Smooth muscle cell of the brain vasculature (primary cell): ENCODE data around the gene PPM1N.
A peak's percentile ranks its signal among the peaks of the same experiment; 100 is the strongest.

Experiments used
- DNase-seq: peaks from one replicate; pipeline ENCODE4 v3.0.0-alpha.2; 2012; ENCODE audit warnings: low read depth, low spot score

The PPM1N gene

DNA sequence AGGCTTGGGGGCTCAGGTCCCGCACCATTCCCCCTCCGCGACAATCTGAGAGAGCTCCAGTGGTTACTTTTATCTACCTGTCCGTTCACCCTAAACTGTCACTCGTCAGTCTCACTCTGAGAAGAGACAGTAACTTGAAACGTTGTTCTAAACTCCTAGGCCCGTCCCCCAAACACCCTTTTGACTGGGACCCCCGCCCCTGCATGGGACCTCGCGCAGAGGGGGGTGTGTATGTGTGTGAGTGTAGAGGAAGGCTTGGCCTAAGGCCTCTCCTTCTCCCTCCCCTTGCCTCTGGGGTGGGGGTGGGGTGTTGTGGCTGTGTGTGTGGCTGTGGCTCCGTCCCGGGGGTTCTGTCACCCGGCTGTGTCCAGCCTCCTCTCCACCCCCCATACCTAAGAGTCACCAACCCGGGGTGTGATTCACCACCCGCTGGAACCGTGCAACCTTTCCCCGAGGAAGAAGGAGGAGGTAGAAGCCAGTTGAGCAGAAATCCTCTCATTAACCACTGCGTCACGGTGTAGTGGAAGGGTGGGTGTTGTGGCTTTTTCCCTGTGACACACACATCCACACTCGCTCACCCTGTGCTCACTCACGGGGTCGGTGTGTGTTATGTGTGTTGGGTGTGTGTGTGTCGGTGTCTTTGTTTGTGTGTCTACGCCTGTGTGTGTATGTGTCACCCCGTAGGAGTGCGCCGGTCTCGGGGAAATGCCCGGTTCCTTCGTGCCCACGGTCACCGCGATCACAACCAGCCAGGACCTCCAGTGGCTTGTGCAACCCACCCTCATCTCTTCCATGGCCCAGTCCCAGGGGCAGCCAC, 28.1 kb upstream of the PPM1N start:
- DNase-seq = no peak

DNA sequence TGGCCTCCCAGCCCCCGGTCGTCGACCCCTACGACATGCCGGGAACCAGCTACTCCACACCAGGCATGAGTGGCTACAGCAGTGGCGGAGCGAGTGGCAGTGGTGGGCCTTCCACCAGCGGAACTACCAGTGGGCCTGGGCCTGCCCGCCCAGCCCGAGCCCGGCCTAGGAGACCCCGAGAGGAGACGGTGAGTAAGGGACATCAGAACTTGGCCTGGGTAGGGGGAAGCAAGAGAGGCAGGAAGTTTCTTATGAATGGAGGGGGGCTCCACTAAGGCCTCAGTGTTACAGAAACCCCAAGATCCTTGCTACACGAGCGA, 27.5 kb upstream of the PPM1N start:
- DNase-seq = no peak

GRCh38 chr19:45471111-45471930, 26.9 kb upstream of the PPM1N start:
- DNase-seq = no peak

- DNase-seq = no peak
These were observed 26.2 kb upstream of the PPM1N start for GRCh38 chr19:45471931-45472562.

DNA sequence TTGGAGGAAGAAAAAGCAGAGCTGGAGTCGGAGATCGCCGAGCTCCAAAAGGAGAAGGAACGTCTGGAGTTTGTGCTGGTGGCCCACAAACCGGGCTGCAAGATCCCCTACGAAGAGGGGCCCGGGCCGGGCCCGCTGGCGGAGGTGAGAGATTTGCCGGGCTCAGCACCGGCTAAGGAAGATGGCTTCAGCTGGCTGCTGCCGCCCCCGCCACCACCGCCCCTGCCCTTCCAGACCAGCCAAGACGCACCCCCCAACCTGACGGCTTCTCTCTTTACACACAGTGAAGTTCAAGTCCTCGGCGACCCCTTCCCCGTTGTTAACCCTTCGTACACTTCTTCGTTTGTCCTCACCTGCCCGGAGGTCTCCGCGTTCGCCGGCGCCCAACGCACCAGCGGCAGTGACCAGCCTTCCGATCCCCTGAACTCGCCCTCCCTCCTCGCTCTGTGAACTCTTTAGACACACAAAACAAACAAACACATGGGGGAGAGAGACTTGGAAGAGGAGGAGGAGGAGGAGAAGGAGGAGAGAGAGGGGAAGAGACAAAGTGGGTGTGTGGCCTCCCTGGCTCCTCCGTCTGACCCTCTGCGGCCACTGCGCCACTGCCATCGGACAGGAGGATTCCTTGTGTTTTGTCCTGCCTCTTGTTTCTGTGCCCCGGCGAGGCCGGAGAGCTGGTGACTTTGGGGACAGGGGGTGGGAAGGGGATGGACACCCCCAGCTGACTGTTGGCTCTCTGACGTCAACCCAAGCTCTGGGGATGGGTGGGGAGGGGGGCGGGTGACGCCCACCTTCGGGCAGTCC, 25.5 kb upstream of the PPM1N start:
- no peak for DNase-seq

DNA sequence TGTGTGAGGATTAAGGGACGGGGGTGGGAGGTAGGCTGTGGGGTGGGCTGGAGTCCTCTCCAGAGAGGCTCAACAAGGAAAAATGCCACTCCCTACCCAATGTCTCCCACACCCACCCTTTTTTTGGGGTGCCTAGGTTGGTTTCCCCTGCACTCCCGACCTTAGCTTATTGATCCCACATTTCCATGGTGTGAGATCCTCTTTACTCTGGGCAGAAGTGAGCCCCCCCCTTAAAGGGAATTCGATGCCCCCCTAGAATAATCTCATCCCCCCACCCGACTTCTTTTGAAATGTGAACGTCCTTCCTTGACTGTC, 24.9 kb upstream of the PPM1N start:
- DNase-seq = no peak

- no peak for DNase-seq
These were observed 24.3 kb upstream of the PPM1N start for GRCh38 chr19:45473682-45474605.

DNA sequence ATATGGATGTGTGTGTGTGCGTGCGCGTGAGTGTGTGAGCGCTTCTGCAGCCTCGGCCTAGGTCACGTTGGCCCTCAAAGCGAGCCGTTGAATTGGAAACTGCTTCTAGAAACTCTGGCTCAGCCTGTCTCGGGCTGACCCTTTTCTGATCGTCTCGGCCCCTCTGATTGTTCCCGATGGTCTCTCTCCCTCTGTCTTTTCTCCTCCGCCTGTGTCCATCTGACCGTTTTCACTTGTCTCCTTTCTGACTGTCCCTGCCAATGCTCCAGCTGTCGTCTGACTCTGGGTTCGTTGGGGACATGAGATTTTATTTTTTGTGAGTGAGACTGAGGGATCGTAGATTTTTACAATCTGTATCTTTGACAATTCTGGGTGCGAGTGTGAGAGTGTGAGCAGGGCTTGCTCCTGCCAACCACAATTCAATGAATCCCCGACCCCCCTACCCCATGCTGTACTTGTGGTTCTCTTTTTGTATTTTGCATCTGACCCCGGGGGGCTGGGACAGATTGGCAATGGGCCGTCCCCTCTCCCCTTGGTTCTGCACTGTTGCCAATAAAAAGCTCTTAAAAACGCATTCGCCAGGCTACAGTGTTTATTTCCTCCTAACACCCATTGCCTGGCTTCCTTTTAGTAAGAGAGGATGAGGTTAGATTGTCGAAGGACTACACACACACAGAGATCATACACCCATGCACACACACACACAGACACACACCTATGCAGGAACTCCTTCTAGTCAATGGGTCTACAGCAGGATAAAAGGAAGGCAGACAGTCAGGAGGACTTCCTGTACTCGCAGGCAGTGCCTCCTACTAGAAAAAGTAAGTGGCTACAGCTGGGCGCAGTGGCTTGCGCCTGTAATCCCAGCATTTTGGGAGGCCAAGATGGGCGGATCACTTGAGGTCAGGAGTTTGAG, 23.4 kb upstream of the PPM1N start:
- no peak for DNase-seq

DNA sequence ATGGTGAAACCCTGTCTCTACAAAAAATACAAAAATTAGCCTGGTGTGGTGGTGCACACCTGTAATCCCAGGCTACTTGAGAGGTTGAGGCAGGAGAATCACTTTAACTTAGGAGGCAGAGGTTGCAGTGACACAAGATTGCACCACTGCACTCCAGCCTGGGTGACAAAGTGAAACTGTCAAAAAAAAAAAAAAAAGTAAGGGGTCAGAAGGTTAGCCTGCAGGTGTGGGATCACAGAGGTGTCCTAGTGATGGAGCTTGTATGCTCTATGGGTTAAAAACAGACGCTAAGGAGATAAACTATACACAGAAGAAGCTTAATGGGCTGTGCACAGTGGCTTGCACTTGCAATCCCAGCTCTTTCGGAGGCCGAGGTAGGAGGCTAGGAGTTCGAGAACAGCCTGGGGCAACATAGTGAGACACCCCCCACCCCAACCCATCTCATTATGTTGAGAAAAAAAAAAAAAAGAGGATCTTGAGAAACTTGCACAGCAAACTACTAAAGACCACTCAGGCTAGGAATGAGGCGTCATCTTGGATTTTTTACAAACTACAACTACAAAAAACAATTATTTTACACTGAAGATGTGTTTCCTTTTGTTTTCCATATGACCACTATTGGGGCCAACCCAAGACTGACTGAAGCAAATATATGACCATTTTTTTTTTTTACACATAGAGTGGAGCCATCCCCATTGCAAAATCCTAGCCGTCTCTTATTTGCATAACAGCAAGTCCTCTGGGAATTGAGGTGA, 22.5 kb upstream of the PPM1N start:
- no peak for DNase-seq

DNA sequence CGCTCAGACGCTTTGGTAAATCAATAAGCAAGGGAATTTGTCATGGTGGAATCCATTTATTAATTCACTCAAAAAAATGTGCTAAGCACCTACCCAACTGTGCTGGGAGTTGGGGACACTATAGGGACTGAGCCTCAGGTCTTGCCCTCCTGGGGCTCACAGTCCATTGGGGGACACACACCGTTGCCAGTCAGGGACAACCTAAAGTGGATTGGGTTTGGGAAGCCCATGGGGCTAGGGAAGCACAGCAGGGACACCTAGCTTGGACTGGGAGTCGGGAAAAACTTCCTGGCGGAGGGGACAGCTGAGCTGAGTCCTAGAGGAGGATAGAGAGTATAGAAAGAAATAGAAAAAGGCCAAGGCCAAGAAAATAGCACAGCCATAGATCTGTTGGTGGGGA, 21.9 kb upstream of the PPM1N start:
- no peak for DNase-seq

DNA sequence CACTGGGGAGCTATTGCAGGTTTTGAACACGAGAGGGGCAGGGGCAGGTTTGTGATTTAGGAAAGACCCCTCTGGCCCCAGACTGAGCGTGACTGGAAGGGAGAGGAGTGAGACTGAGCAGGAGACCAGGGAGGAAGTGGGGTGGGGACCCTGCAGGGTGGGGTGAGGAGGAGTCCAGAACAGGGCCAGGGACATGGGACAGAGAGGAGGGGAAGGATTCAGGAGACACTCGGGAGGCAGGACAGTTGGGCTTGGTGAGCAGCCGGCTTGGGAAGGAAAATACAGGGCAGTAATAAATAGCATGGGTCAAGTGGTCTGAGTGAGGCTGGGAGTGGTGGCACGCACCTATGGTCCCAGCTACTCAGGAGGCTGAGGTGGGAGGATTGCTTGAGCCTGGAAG, 21.1 kb upstream of the PPM1N start:
- no peak for DNase-seq

DNA sequence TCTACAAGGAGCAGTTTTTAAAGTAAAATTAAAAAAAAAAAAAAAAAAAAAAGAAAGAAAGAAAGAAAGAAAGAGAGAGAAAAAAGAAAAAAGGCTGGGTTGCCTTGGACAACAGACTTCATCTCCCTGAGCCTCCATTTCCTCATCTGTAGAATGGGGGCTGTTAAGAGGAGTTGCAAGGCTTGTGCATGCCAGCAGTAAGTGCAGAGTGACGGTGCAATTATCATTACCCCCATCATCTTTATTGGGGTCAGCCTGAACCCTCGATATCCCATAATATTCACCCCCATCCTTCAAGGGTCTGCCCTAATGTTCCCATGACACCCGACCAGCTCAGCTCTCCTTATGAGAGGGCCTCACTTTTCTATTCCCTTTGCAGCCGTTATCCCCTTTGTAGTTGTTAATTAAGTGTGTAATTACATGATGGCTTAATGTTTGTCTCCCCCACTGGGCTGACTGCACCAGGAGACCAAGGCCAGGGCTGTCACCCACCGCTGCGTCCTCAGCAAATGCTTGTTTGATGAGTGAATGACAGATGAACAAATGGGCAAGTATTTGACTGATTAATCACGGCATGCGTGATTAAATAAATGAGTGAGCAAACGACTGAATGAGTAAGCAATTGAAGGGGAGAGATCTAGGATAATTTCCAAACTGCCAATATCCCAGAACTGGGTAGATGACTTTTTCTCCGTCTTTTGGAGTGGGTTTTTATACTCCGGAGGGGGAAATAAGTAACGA, 20.4 kb upstream of the PPM1N start:
- no peak for DNase-seq

DNA sequence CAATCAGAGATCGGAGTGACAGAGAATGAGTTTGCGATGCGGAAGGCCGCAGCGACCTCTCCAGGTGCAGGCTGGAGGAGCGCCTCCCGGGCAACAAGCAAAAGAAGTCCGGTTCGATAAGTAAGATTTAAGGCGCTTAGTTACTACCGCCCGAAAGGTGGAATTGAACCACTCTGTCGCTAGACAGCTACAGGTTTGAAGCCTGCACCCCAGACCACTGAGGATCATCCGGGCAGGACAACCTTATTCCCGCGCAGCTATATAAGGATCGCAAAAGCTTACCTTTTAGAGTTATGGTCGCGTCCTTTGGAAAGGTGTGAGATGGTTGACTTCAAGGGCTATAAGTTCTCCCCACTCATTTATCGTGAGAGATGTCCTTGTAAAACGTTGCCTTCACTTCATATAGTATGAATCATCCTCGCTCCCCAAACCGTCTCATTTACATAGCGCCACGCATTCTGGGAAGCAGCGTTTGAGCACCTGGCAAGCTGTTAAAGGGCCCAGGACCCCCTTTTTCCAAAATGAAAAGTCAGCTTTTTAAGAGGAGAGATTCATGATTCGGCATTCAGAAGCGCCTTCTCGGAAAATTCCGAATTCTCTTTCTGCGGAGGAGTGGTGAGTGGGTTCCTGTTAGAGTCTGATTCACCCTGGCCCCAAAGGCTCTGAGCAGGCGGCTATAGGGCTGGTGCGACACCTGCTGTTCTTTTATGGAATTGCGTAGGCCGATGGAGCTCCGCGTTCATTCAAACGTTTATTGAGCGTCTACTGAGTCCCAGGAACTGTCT, 19.6 kb upstream of the PPM1N start:
- peak; percentile 83 for DNase-seq

DNA sequence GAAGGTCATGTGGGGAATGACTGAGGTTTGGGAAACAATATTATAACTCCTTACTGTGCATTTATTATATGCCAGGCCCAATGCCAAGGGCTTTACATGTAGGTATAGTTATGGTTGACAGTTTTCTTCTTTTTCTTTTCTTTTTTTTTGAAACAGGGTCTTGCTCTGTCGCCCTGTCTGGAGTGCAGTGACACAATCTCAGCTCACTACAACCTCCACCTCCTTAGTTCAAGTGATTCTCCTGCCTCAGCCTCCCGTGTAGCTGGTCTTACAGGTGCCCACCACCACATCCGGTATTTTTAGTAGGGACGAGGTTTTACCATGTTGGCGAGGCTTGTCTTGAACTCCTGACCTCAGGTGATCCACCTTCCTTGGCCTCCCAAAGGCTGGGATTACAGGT, 15.2 kb upstream of the PPM1N start:
- DNase-seq = no peak

GRCh38 chr19:45484273-45484945, 13.8 kb upstream of the PPM1N start:
- DNase-seq = no peak

DNA sequence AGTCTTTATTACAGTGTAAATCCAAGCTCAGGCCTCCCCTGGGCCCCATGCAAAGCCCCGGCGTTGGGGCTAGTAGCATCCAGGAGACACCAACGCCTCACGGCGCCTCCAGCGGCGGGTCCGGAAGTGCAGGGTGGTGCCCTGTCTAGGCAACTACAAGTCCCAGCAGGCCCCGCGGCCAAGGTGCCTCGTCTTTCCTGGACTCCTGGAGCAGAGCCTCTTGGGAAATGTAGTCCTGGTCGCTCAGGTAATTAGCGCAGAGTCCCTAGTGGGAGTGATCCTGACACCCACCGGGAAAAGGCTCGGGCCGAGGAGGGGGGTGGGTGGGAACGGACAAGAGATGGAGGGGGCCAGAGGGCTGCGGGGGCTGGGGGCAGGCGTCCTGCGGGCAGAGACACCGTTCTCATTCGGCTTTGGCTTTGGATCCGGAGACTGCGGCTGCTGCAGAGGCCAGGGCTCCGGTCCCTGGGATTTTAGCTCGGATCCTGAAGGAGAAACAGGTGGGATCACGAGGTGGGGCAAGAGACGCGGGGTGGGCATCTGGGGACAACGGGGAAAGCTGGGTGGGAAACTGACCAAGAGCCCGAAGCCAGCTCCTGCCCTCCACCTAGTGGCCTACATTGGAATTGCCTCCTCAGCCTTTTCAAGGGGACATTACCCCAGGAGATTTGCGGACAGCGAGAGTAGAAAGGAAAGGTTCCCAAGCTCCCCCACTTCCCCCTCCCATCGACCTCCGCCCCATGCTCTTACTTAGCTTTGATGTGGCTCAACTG, 12.8 kb upstream of the PPM1N start:
- peak; percentile 92 for DNase-seq
